Measurements from ENCODE around the gene DCTN4.

Gene DCTN4

DNA sequence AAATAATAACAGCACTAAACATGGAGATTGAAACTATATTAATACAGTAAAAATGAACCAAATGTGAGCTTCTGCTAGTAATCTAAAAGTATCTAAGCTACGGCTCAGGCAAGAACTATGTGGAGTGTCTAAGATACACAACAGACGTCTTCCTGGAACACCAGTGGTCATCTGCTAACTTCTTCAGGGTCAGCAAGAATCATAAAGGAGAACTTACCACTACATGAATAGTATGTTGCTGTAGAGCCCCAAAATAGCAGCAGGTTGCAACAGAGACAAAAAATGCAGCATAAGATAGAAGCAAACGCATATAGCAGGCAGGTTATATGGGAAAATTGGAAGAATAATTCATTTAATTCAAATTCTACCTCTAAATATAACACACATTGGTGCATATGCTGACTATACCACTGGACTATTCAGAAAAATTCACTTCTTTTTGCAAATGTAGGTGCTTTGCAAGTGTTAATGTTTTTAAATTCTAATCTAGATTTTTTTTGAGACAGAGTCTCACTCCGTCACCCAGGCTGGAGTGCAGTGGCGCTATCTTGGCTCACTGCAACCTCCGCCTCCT, 27.1 kb downstream of the DCTN4 start:
- no peak for DNase-seq

DNA sequence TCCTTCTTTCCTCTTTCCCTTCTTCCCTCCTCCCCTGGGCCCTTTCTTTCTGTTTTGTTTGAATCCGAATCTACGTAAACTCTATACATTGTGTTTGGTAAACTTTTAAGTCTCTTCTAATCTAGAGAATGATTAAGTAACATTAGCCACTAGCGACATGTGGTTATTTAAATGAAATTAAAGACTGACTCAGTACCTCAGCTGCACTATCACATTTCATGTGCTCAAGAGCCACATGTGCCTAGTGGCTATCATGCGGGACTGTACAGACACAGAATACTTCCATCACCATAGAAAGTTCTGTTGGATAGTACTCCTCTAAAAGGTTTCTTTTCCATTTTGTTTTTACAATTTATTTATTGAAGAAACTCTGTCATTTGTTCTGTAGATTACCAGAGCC, 29.0 kb downstream of the DCTN4 start:
- no peak for DNase-seq

DNA sequence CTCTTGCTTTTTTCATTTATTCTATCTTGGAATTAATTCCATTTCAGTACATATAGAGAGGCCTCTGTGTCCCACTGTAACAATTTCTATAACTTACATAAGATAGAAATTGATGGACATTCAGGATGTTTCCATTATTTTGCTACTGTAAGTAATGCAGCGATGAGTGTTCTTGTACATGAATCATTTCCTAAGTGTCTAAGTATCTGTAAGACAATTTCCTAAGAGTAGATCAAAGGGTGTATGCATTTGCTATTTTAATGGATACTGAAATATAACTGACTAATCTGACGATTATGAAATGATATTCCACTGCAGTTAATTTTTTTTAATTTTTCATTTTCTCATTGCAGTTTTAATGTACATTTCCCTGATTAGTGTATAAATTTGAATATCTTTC, 35.0 kb downstream of the DCTN4 start:
- DNase-seq: no peak

DNA sequence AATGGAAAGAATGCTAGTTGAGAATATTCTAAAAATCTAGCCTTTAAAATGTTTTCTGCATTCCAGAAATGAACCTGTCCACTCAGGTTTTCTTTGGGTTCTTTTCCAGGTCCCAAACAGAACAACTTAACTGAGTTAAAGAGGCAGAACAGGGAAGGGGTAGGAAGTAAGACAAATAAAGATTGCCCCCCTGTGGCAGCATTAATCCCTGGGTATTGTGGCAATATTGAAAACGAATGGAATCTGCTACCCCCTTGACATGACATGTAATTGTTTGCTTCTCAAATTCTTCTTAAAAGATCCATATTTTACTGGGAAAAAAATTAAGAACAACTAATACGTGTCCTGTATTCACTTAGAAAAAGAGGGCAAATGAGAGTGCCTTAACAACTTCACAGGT, 48.7 kb downstream of the DCTN4 start:
- DNase-seq: no peak

DNA sequence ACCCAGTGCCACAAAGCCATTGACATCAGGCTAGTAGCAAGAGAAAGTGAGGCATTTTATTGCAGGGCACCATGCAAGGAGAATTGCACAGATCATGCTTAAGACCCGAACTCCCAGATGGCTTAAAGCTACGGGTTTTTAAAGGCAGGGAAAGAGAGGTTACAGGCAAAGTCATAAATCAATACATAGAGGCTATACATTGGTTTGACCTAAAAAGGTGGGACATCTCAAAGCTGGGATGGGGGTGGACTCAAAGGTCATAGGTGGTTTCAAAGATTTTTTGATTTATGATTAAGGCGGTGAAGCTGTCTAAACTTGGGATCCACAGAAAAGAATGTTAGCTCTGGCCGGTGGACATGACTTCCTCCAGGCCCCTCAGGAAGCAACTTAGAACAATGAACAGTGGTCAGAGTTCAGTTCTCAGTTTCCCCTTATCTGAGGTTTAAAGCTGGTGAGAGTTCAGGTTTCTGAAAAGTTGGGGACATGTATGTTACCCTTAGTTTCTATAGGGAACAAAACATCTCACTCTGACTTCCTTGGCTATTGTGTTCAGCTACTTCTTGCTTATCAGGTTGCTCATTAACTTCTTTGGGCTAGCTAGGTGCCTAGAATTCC, 51.9 kb downstream of the DCTN4 start:
- no peak for DNase-seq

DNA sequence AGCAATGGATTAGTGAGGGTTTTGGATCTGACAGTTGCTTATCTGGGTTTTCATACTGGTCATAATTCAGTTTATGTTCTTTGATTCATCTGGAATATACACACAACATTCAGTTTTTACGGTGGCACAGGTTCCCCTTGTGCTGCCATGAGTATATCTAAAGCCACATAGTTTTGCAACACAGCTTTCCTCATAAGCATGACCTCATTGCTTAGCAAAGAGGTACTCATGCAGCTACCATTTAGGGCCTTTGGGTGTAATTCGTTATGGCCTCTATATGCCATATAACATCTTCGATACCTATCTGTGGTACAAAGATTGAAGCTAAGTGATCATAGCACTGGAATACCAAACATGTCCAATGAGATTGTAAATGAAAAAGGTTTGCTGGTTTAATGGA, 55.1 kb downstream of the DCTN4 start:
- DNase-seq: no peak

DNA sequence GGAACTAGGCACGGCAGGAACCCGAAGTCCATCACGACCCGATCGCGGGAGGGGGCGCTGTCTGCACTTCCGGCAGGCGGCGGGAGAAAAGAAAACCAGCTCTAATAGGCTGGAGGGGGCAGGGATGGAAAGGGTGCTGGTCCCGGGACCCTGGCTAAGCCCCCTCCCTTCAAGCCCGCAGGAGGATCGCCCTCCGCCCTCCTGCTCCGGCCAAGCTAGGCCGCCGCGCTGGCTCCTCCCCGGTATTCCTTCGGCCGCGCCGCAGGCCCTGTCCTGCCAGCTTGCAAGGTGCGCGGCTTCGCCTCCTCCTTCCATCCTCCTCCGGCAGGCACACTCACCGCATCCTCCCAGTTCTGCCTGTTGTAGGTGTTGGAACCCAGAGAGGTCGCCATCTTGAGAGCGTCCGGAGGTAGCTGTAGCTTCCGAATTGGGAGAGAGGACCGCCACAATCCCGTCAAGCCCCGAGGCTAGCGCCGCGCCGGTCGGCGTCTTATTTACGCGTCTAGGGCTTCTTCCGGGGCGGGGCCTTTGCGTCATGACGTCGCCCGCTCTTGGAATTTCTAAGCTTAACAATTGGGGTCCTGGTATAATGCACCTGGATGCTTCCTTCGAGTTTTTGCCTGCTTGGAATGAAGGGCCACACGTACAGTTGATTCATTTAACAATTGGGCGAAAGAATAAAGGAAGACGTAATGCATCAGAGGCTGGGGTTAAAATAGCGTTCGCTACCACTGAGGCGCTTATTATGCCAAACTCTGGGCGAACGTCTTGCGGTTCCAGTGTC, 58.0 kb downstream of the DCTN4 start, which contains the start of gene RBM22:
RBM22 (minus strand) TSS at position 469 of the 784 bp plus-strand sequence; CDS start at position 392, 77 bp downstream.
- DNase-seq: peak; percentile 94

DNA sequence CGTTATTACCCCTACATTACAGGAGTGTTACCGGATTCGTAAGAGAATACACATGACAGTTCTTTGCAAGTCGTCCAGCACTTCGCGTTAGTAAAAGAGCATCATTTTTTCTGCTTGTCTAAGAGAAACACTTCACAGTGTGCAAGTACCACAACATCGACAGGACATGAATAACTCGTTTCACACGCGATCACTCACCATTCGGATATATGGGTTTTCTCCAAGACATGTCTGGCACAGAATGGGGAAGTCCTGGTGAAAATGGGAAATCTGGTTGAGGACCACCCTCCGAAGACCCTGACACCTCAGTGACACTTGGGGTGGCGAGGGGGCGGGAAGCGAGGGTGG, 58.6 kb downstream of the DCTN4 start:
- DNase-seq: no peak

DNA sequence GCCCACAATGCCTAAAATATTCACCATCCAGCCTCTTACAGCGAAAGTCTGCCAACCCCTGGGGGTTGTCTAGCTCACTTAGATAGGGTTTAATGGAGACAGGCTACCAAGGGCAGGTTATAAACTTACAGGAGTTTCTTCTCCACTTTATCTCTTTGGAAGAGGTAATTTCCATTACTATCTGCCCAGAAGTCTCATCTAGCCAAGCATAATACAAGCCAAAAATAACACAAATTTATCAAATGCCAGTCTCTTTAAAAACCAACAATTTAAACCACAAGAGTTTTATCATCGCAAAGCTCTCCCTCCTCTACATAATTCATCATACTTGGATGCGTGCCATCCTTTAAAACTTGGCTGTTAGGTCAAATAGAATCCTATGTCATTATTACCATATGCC, 64.2 kb downstream of the DCTN4 start:
- DNase-seq: no peak

DNA sequence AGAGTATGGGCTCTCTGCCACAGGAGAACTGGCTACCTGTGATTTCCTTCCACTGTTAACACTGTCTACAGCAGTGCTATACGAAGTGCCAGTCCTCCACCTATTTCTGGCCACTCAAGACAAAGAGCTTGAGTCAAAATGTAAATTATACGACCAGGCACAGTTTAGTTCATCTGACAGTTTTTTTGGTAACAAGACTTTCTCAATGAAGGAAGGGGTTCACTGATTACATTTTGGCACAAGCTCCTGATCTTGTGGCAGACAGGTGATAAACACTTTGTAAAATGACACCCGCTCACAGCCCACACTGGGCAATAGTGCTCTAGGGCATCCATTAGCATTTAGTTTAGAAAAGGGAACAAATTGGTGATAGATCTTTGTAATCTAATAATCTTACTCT, 66.5 kb downstream of the DCTN4 start:
- no peak for DNase-seq

DNA sequence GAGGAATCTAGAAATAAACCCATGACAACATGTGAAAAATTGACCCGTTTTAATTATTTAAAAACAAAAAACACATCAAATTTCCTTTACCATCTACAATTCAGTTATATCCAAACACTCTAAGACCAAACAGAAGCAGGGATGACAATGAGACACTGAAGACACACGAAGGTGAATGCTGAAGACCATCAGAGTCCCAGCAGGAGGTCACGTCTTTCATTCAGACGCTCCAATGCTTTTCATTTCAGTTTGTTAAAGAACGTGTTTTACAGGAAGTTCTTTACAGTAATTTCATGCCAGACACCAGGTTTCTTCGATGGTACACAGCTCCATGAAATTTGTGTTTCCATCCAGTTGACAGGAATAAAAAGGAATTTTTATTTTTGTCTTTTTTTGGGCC, 68.1 kb downstream of the DCTN4 start:
- no peak for DNase-seq

DNA sequence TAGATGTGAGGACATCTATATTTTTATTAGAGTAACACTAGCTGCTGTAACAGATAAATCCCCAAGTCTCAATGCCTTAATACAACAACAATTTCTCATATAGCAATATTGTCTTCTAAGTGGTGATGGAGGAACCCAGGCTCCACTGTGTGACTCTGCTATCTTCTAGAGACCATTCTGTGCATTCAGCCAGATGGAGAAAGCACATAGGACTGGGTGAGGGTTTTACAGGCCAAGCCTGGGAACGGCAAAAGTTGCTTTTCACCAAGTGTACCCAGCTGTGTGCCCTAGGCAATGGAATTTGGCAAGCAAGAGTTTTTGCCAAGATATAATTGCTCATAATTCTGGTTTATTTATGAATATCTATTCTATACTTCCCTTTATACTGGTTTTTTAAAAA, 69.7 kb downstream of the DCTN4 start:
- DNase-seq: no peak

DNA sequence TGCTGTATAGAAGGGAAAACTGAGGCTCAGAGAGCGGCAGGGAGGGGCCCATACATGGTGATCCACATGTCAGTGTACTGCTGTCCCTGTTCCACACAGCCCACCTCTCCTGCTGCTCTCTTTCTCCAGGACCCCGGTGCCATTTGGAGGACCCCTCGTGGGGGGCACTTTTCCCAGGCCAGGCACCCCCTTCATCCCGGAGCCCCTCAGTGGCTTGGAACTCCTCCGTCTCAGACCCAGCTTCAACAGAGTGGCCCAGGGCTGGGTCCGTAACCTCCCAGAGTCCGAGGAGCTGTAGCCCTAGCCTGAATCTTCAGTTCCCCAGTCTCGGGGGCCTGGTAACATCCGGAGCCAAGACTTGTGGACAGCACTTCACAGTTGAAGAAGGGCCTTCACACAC, 82.2 kb downstream of the DCTN4 start:
- DNase-seq: no peak

DNA sequence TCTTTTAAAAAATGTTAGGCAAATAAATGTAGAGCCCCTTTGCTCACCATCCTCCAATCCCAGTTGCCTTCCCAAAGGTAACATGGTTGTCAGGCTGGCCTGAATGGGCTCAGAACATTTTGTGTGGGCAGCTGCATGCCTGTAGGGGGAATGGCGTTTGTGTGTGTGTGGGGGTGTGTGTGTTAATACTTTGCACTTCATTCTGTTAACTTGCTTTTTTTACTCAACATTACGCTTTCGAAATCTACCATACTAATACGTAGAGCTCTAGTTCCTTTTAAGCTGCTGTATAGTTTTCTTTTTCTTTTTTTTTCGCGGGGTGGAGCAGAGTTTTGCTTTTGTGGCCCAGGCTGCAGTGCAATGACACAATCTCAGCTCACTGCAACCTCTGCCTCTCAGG, 83.7 kb downstream of the DCTN4 start:
- DNase-seq: no peak

DNA sequence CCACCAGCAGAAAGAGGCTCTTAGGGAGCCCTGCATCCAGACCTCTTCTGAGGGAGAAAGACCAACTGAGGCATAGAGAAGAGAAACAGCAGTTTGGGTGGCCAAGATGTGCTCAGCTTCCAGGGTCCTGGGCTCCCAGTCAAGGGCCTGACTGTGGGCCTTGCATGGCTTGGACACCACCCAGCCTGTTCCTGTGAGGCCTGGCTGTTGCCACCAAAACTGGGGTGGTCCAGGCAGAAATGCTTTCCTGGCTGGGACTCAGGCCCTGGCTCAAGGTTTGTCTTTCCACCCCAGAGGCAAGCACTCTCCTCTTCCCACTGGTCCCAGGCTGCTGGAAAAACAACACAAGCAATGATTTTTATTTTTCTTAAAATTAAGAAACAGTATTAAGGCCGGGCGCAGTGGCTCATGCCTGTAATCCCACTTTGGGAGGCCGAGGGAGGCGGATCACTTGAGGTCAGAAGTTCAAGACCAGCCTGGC, 84.4 kb downstream of the DCTN4 start:
- no peak for DNase-seq

DNA sequence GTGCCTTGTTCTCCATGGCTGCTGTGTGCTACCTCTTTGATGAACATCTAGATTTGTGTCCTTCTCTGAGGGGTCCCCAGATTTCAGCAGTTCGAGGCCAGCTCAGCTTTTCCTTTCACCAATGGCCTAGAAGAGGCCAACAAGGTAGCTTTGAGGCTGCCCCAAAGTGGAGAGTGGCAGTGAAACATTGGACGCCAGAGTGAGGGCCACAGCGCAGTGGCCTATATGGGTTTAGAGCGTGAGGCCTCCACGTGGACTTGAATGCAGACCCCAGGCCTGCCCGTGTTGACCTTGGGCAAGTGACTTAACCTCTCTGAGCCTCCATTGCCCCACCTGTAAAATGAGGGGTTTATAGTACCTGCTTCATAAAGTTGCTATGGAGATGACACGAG, 85.9 kb downstream of the DCTN4 start:
- no peak for DNase-seq

DNA sequence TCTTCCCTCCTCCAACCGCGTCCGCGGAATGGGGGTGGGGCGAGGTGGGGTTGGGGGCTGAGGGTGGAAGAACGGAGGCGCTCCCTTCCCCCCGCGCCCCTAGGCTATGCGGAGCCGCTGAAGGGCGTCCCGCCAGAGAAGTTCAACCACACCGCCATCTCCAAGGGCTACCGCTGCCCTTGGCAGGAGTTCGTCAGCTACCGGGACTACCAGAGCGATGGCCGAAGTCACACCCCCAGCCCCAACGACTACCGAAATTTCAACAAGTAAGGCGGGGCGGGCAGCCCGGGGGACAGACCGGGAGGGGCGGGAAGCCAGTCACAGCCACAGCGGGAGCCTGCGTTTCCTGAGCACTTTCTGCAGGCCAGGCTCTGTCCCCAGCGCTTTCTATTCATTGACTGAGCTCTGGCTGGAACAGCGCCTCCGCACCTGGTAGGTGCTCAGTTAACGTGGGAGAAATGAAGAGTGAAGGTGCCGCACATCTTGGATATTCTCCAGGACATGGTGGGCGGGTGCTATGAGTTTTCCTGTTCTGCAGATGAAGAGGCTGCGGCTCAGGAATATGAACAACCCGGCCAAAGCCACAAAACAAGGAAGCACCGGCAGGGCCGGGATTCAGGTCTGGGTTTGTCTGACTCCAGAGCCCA, 86.5 kb downstream of the DCTN4 start:
- DNase-seq: peak; percentile 47

DNA sequence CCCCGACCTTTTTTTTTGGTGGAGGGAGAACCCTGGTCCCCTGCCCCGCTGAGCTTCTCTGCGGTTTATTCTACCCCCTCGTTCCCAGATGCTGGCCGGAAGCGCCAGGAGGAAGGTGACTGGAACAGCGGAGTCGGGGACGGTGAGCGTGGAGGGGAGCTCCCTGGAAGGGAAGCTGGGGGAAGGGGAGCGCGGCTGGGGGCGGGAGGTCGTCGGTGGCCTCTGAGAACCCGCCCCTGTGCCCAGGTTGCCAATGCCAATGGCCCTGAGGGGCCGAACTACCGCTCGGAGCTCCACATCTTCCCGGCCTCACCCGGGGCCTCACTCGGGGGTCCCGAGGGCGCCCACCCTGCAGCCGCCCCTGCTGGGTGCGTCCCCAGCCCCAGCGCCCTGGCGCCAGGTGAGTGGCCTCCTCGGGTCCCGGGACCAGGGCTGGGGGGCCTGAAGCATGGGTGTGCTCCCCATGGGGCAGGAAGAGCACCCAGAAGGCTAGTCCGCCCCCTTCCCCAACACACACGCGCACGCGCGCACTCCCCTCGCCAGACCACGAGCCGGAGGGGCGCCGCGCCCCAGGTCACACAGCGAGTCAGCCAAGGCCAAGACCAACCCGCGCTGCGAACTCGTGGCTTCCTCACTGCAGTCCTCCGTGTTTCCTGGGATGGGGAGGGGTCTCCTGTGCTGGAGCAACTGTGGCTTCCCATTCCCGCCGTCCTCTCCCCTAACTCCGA, 87.1 kb downstream of the DCTN4 start:
- DNase-seq: peak; percentile 41

DNA sequence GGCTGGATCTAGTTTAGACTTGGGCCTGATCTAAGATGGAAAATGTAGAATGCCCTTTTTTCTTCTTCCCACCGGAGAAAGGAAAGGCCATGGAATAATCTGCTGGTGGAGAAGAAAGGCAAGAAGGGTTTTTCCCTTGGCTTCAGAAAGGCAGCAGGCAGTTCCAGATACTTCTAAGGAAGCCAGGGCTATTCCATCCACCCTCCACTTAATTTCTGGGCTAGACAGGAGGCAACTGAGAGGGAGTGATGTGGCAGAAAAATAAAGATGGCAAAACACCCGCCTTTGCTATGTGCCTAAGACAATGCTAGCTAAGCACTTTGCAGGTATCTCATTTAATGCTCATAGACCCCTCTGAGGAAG, 87.9 kb downstream of the DCTN4 start:
- DNase-seq: no peak

DNA sequence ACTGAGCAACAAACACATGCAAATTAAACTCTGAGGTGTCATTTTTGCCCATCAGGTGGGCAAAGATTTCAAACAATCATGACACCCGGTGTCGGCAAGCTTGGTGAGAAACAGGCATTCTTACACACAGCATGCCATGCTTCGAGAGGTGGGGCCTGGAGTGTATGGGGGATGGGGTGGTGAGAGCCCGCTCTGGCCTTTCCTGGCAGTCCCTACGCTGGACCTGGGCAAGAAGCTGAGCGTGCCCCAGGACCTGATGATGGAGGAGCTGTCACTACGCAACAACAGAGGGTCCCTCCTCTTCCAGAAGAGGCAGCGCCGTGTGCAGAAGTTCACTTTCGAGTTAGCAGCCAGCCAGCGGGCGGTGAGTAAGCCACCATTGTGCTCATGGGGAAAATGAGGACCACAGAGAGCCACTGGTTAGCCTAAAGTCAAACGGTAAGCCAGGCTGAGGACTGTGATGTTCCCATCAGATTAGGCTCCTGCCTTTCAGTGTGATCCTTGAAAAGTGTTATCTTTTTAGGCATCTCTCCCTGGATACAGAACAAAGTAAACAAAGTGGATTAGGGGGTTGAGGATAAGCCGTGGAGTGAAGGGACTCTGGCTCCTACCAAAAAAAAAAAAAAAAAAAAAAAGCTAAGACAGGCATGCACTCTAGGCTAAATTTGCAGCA, 88.4 kb downstream of the DCTN4 start:
- DNase-seq: no peak

DNA sequence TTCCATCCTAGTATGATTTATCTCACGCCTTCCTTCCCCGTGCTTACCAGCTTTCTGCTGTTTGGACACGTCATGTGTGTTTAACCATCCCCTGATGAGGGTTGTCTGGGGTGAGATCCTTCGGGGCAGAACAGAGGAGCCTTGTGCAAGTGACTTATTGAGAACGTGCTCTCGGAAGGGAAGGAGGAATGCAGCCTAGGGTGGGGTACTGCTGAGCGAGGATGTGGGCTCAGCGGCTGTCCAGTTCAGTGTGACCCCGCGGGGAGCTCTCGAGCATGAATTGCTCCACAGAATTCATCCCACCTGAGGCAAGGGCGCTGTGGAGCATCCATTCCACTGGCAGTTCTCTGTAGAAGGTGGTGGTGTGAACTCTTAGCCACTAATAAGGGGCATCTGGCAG, 93.8 kb downstream of the DCTN4 start:
- no peak for DNase-seq

DNA sequence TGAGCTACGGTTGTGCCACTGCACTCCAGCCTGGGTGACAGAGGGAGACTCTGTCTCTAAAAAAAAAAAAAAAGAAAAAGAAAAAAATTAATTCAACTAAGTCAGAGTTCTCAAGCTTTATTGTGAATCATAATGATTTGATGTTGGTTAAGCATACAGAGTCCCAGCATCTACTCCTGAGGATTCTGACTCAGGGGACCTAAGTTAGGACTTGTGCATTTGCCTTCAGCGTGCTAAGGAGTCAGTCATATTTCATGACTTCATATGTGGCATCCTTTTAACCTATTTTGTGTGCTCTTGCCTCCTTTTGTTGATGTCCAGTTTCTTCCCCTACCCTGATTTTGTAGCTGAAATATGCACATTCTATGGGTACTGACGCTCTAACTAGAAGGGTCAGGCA, 94.9 kb downstream of the DCTN4 start:
- no peak for DNase-seq
